WTC11 (cell line): ENCODE results near the gene C14orf132.

Experiments
- CREB1 ChIP-seq: sonication (generic); formaldehyde crosslinking; IDR thresholded peaks from 2 replicates; pipeline ENCODE4 v1.8.0; 2023; ENCODE audit warnings: mild to moderate bottlenecking, missing genetic modification reagents
- ESRRA ChIP-seq: sonication (generic); formaldehyde crosslinking; IDR thresholded peaks from 2 replicates; pipeline ENCODE4 v1.8.1; 2022; ENCODE audit warnings: mild to moderate bottlenecking, missing genetic modification reagents, borderline replicate concordance
- NFE2L1 ChIP-seq: sonication (generic); formaldehyde crosslinking; IDR thresholded peaks from 2 replicates; pipeline ENCODE4 v1.8.1; 2023; ENCODE audit warnings: missing genetic modification reagents
- NFYB ChIP-seq: sonication (generic); formaldehyde crosslinking; conservative IDR thresholded peaks from 2 replicates; pipeline ENCODE4 v1.8.0; 2022; ENCODE audit warnings: low read depth, missing genetic modification reagents
- NR2C2 ChIP-seq: sonication (generic); formaldehyde crosslinking; IDR thresholded peaks from 2 replicates; pipeline ENCODE4 v1.8.0; 2022; ENCODE audit warnings: mild to moderate bottlenecking, missing genetic modification reagents
- SP1 ChIP-seq: sonication (generic); formaldehyde crosslinking; conservative IDR thresholded peaks from 2 replicates; pipeline ENCODE4 v1.8.1; 2022; ENCODE audit warnings: missing genetic modification reagents
- ZBTB21 ChIP-seq: sonication (generic); formaldehyde crosslinking; IDR thresholded peaks from 2 replicates; pipeline ENCODE4 v1.8.1; 2023; ENCODE audit warnings: mild to moderate bottlenecking, missing genetic modification reagents, borderline replicate concordance
- TF ChIP-seq, protein P1 (sequence below): sonication (generic); formaldehyde crosslinking; IDR thresholded peaks from 2 replicates; pipeline ENCODE4 v1.8.1; 2023; ENCODE audit warnings: mild to moderate bottlenecking, missing genetic modification reagents, moderate library complexity
- TF ChIP-seq, protein P2 (sequence below): sonication (generic); formaldehyde crosslinking; IDR thresholded peaks from 2 replicates; pipeline ENCODE4 v1.8.1; 2023; ENCODE audit warnings: mild to moderate bottlenecking, missing genetic modification reagents
- TF ChIP-seq, protein P3 (sequence below): fragments of 200-600 bp; IDR thresholded peaks from 2 replicates; pipeline ENCODE4 v1.8.0; 2022; ENCODE audit warnings: antibody characterized with exemption
- TF ChIP-seq, protein P4 (sequence below): sonication (generic); formaldehyde crosslinking; conservative IDR thresholded peaks from 2 replicates; pipeline ENCODE4 v1.8.1; 2022; ENCODE audit warnings: mild to moderate bottlenecking, missing genetic modification reagents
- TF ChIP-seq, protein P5 (sequence below): sonication (generic); formaldehyde crosslinking; conservative IDR thresholded peaks from 2 replicates; pipeline ENCODE4 v1.8.1; 2023; ENCODE audit warnings: mild to moderate bottlenecking, low read depth, missing genetic modification reagents, moderate library complexity
- TF ChIP-seq, protein P6 (sequence below): sonication (generic); formaldehyde crosslinking; IDR thresholded peaks from 2 replicates; pipeline ENCODE4 v1.8.1; 2023; ENCODE audit warnings: mild to moderate bottlenecking, missing genetic modification reagents
- TF ChIP-seq, protein P7 (sequence below): sonication (generic); formaldehyde crosslinking; IDR thresholded peaks from 2 replicates; pipeline ENCODE4 v1.8.0; 2022; ENCODE audit warnings: mild to moderate bottlenecking, missing genetic modification reagents

DNA sequence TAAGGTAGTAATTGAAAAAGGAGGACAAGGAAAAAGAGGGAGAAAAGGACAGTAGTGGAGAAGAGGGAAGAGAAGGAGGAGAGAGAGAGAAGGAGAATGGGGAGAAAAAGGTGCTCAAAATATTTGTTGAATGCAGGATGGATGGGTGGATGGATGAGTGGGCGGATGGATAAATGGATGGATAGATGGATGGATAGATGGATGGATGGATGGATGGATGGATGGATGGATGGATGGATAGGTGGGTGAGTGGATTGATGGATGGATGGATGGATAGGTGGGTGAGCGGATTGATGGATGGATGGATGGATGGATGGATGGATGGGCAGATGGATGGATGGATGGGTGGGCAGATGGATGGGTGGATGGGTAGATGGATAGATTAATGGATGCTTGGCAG is 21.3 kb upstream of the C14orf132 start:
- TF ChIP-seq, protein P1, sequence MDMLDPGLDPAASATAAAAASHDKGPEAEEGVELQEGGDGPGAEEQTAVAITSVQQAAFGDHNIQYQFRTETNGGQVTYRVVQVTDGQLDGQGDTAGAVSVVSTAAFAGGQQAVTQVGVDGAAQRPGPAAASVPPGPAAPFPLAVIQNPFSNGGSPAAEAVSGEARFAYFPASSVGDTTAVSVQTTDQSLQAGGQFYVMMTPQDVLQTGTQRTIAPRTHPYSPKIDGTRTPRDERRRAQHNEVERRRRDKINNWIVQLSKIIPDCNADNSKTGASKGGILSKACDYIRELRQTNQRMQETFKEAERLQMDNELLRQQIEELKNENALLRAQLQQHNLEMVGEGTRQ (CRISPR knock-in tag) = no peak
- no peak for TF ChIP-seq CREB1 (CRISPR knock-in tag)
- TF ChIP-seq, protein P2, sequence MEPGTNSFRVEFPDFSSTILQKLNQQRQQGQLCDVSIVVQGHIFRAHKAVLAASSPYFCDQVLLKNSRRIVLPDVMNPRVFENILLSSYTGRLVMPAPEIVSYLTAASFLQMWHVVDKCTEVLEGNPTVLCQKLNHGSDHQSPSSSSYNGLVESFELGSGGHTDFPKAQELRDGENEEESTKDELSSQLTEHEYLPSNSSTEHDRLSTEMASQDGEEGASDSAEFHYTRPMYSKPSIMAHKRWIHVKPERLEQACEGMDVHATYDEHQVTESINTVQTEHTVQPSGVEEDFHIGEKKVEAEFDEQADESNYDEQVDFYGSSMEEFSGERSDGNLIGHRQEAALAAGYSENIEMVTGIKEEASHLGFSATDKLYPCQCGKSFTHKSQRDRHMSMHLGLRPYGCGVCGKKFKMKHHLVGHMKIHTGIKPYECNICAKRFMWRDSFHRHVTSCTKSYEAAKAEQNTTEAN (CRISPR knock-in tag) = no peak
- TF ChIP-seq, protein P3, sequence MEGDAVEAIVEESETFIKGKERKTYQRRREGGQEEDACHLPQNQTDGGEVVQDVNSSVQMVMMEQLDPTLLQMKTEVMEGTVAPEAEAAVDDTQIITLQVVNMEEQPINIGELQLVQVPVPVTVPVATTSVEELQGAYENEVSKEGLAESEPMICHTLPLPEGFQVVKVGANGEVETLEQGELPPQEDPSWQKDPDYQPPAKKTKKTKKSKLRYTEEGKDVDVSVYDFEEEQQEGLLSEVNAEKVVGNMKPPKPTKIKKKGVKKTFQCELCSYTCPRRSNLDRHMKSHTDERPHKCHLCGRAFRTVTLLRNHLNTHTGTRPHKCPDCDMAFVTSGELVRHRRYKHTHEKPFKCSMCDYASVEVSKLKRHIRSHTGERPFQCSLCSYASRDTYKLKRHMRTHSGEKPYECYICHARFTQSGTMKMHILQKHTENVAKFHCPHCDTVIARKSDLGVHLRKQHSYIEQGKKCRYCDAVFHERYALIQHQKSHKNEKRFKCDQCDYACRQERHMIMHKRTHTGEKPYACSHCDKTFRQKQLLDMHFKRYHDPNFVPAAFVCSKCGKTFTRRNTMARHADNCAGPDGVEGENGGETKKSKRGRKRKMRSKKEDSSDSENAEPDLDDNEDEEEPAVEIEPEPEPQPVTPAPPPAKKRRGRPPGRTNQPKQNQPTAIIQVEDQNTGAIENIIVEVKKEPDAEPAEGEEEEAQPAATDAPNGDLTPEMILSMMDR = no peak
- no peak for TF ChIP-seq ZBTB21 (CRISPR knock-in tag)
- TF ChIP-seq, protein P4, sequence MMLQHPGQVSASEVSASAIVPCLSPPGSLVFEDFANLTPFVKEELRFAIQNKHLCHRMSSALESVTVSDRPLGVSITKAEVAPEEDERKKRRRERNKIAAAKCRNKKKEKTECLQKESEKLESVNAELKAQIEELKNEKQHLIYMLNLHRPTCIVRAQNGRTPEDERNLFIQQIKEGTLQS = no peak
- TF ChIP-seq NR2C2 (CRISPR knock-in tag) = no peak
- TF ChIP-seq, protein P5, sequence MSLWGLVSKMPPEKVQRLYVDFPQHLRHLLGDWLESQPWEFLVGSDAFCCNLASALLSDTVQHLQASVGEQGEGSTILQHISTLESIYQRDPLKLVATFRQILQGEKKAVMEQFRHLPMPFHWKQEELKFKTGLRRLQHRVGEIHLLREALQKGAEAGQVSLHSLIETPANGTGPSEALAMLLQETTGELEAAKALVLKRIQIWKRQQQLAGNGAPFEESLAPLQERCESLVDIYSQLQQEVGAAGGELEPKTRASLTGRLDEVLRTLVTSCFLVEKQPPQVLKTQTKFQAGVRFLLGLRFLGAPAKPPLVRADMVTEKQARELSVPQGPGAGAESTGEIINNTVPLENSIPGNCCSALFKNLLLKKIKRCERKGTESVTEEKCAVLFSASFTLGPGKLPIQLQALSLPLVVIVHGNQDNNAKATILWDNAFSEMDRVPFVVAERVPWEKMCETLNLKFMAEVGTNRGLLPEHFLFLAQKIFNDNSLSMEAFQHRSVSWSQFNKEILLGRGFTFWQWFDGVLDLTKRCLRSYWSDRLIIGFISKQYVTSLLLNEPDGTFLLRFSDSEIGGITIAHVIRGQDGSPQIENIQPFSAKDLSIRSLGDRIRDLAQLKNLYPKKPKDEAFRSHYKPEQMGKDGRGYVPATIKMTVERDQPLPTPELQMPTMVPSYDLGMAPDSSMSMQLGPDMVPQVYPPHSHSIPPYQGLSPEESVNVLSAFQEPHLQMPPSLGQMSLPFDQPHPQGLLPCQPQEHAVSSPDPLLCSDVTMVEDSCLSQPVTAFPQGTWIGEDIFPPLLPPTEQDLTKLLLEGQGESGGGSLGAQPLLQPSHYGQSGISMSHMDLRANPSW (CRISPR knock-in tag) = no peak
- TF ChIP-seq ESRRA (CRISPR knock-in tag) = no peak
- TF ChIP-seq, protein P6, sequence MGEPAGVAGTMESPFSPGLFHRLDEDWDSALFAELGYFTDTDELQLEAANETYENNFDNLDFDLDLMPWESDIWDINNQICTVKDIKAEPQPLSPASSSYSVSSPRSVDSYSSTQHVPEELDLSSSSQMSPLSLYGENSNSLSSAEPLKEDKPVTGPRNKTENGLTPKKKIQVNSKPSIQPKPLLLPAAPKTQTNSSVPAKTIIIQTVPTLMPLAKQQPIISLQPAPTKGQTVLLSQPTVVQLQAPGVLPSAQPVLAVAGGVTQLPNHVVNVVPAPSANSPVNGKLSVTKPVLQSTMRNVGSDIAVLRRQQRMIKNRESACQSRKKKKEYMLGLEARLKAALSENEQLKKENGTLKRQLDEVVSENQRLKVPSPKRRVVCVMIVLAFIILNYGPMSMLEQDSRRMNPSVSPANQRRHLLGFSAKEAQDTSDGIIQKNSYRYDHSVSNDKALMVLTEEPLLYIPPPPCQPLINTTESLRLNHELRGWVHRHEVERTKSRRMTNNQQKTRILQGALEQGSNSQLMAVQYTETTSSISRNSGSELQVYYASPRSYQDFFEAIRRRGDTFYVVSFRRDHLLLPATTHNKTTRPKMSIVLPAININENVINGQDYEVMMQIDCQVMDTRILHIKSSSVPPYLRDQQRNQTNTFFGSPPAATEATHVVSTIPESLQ (CRISPR knock-in tag) = no peak
- no peak for TF ChIP-seq NFYB (CRISPR knock-in tag)
- no peak for TF ChIP-seq SP1 (CRISPR knock-in tag)
- TF ChIP-seq NFE2L1 = no peak
- TF ChIP-seq, protein P7, sequence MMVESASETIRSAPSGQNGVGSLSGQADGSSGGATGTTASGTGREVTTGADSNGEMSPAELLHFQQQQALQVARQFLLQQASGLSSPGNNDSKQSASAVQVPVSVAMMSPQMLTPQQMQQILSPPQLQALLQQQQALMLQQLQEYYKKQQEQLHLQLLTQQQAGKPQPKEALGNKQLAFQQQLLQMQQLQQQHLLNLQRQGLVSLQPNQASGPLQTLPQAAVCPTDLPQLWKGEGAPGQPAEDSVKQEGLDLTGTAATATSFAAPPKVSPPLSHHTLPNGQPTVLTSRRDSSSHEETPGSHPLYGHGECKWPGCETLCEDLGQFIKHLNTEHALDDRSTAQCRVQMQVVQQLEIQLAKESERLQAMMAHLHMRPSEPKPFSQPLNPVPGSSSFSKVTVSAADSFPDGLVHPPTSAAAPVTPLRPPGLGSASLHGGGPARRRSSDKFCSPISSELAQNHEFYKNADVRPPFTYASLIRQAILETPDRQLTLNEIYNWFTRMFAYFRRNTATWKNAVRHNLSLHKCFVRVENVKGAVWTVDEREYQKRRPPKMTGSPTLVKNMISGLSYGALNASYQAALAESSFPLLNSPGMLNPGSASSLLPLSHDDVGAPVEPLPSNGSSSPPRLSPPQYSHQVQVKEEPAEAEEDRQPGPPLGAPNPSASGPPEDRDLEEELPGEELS (CRISPR knock-in tag) = no peak
